HCT116 (cell line): ENCODE results near the gene UACA.

Source experiments
- CTCF ChIP-seq, 3 experiments: fragments of 200-600 bp in 1 of 3; sonication (generic) in 1 of 3; IDR thresholded peaks in 2 of 3; conservative IDR thresholded peaks in 1 of 3; 2 replicates each; pipeline ENCODE4 v1.5.1; 2012 to 2017; ENCODE audit warnings: low read depth in 2 of 3, low read length in 2 of 3, antibody characterized with exemption in 1 of 3, borderline replicate concordance in 1 of 3, control low read depth in 1 of 3, mild to moderate bottlenecking in 1 of 3, mixed read lengths in 1 of 3, mixed run types in 1 of 3, moderate library complexity in 1 of 3; ENCODE audit not compliant: insufficient read depth in 1 of 3
- EZH2 ChIP-seq: fragments of 200-600 bp; sonication (generic); IDR thresholded peaks from 2 replicates; pipeline ENCODE4 v1.6.1; 2017; ENCODE audit warnings: antibody characterized with exemption, mixed run types
- EZH2phosphoT487 ChIP-seq: fragments of 200-600 bp; IDR thresholded peaks from 2 replicates; pipeline ENCODE4 v1.6.1; 2018; ENCODE audit warnings: antibody characterized with exemption, borderline replicate concordance
- MAX ChIP-seq: IDR thresholded peaks from 2 replicates; pipeline ENCODE4 v1.6.1; 2012
- POLR2A ChIP-seq: IDR thresholded peaks from 2 replicates; pipeline ENCODE4 v1.7.0; 2011; ENCODE audit warnings: borderline replicate concordance; ENCODE audit not compliant: insufficient read depth, insufficient read length; ENCODE audit errors: extremely low read depth
- POLR2AphosphoS5 ChIP-seq: IDR thresholded peaks from 2 replicates; pipeline ENCODE4 v1.6.1; 2011; ENCODE audit warnings: mild to moderate bottlenecking, low read depth, low read length, moderate library complexity
- YY1 ChIP-seq: IDR thresholded peaks from 2 replicates; pipeline ENCODE4 v1.6.1; 2011; ENCODE audit warnings: low read length, low read depth, moderate library complexity, mild to moderate bottlenecking; ENCODE audit not compliant: insufficient replicate concordance; ENCODE audit errors: extremely low read depth
- ZBTB33 ChIP-seq: IDR thresholded peaks from 2 replicates; pipeline ENCODE4 v1.6.1; 2011; ENCODE audit warnings: mild to moderate bottlenecking, low read length, moderate library complexity; ENCODE audit not compliant: insufficient replicate concordance; ENCODE audit errors: extremely low read depth
- ZFX ChIP-seq: fragments of 450-650 bp; IDR thresholded peaks from 2 replicates; pipeline ENCODE4 v1.6.1; 2017
- ZNF274 ChIP-seq: fragments of 200-500 bp; sonication (Bioruptor generic); IDR thresholded peaks from 2 replicates; pipeline ENCODE4 v1.6.1; 2014; ENCODE audit warnings: mild to moderate bottlenecking, low read depth, low read length, inconsistent platforms

- no peak for TF ChIP-seq MAX
- TF ChIP-seq EZH2phosphoT487: no peak
- TF ChIP-seq ZFX: no peak
- TF ChIP-seq POLR2A: no peak
- TF ChIP-seq CTCF (IDR thresholded peaks at IDR 0.05 in 2 of 3, conservative IDR thresholded peaks at IDR 0.05 in 1 of 3; ENCODE audit: borderline replicate concordance in 1 of 3, insufficient read depth in 1 of 3, low read depth in 2 of 3, low read length in 2 of 3): no peak
- no peak for TF ChIP-seq EZH2
- no peak for TF ChIP-seq YY1
- TF ChIP-seq ZNF274: no peak
- no peak for TF ChIP-seq ZBTB33
- no peak for TF ChIP-seq POLR2AphosphoS5
These were observed 83.5 kb downstream of the UACA start for GRCh38 chr15:70679919-70680231.
